WERI-Rb-1 (cell line): ENCODE measurements around the gene PTRH2.

ENCODE experiments used
- DNase-seq: peaks from one replicate; pipeline ENCODE4 v3.0.0-alpha.2; 2020
- H3K27ac ChIP-seq: fragments of 250-450 bp; sonication (Bioruptor Pico); 2 replicates; pipeline ENCODE4 v1.5.1; 2020; ENCODE audit warnings: mild to moderate bottlenecking, moderate library complexity
- H3K27me3 ChIP-seq: fragments of 250-450 bp; sonication (Bioruptor Pico); 2 replicates; pipeline ENCODE4 v1.5.1; 2021; ENCODE audit warnings: mild to moderate bottlenecking, low read depth, moderate library complexity; ENCODE audit not compliant: insufficient read depth, severe bottlenecking
- H3K36me3 ChIP-seq: fragments of 250-450 bp; sonication (Bioruptor Pico); 2 replicates; pipeline ENCODE4 v1.5.1; 2020; ENCODE audit warnings: mild to moderate bottlenecking, moderate library complexity
- H3K4me3 ChIP-seq: 2 replicates; pipeline ENCODE4 v1.5.1; 2011; ENCODE audit warnings: low read depth, mild to moderate bottlenecking, control low read depth, low read length
- H3K9me3 ChIP-seq: fragments of 250-450 bp; sonication (Bioruptor Pico); 2 replicates; pipeline ENCODE4 v1.5.1; 2021; ENCODE audit warnings: mild to moderate bottlenecking, moderate library complexity; ENCODE audit not compliant: severe bottlenecking
- TF ChIP-seq, protein P1 (sequence below): IDR thresholded peaks from 2 replicates; pipeline ENCODE4 v1.5.1; 2011; ENCODE audit warnings: low read depth, mild to moderate bottlenecking, control low read depth, inconsistent platforms, low read length

The PTRH2 gene

DNA sequence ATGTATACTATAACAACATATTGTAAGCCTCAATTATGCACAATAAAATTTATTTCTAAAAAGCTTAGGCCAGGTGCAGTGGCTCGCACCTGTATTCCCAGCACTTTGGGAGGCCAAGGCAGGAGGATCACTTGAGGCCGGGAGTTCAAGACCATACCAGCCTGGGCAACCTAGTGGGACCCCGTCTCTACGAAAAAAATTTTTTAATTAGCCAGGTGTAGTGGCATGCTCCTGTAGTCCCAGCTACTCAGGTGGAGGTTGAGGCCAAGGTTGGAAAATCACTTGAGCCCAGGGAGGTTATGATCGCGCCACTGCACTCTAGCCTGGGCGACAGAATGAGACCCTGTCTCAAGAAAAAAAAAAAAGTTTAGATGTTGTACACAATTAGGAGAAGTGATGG, 45.7 kb upstream of the PTRH2 start:
- Histone ChIP-seq H3K27me3 (no peaks in the 10 kb centered on the region), H3K4me3 (no peak overlapping the region), H3K27ac (no peak overlapping the region), H3K36me3 (peaks cover 4% of the 10 kb centered on the region), H3K9me3 (no peaks in the 10 kb centered on the region)
- DNase-seq, result no peak
- TF ChIP-seq, protein P1, sequence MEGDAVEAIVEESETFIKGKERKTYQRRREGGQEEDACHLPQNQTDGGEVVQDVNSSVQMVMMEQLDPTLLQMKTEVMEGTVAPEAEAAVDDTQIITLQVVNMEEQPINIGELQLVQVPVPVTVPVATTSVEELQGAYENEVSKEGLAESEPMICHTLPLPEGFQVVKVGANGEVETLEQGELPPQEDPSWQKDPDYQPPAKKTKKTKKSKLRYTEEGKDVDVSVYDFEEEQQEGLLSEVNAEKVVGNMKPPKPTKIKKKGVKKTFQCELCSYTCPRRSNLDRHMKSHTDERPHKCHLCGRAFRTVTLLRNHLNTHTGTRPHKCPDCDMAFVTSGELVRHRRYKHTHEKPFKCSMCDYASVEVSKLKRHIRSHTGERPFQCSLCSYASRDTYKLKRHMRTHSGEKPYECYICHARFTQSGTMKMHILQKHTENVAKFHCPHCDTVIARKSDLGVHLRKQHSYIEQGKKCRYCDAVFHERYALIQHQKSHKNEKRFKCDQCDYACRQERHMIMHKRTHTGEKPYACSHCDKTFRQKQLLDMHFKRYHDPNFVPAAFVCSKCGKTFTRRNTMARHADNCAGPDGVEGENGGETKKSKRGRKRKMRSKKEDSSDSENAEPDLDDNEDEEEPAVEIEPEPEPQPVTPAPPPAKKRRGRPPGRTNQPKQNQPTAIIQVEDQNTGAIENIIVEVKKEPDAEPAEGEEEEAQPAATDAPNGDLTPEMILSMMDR, result no peak

DNA sequence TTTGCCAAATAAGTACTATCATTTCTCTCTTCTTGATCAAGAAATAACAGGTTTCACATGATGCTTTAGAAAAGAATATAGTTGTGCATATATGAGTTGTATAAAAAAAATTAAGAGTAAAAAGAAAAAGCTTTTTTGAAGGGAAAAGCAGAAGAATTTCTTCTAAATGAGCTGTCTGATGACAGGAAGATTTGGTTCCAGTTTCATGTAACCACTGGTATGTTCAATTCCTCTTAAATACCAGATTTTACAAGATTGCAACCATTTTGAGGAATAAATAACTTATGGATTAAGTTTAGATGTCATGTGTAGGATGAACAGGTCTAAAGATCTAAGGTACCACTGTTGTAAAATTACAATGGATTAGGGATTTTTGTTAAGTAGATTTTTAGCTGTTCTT, 45.2 kb upstream of the PTRH2 start:
- DNase-seq, result no peak
- H3K36me3 ChIP-seq, result peaks cover 4% of the 10 kb centered on the region
- TF ChIP-seq, protein P1, result no peak
- no peaks in the 10 kb centered on the region for H3K27me3 ChIP-seq
- no peak overlapping the region for H3K27ac ChIP-seq
- H3K4me3 ChIP-seq, result no peak overlapping the region
- H3K9me3 ChIP-seq, result no peaks in the 10 kb centered on the region

DNA sequence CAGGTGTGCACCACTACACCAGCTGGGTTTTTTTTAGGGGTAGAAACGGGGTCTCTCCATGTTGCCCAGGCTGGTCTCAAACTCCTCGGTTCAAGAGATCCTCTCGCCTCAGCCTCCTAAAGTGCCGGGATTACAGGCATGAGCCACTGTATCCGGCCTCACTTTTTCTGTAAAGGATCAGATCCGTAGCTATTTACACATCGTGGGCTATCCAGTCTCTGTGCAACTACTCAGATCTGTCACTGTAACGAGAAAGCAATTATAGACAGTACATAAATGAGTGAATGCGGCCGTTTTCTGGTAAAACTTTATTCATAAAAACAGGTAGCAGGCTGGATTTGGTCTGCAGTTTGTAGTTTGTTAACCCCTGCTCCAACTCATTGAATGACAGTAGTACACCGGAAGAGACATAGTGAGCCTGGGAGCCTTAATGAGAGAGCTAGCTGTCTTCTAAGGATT, 44.8 kb upstream of the PTRH2 start:
- TF ChIP-seq, protein P1, result no peak

DNA sequence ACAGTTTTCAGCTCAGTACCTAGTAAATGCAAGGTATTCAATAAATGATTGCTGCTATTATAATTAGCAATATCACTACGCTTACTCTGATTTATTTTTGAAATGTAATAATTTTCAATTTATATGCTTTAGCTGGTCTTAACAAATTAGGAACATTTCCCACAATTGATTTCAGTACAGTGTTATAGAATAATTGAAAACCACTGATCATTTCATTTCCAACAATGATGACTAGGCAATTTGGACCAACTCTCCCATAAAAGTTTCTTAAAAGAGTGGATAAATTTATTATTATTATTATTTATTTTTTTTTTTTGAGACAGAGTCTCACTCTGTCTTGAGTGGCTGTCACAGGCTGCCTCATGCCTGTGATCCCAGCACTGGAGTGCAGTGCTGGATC, 41.4 kb upstream of the PTRH2 start:
- Histone ChIP-seq H3K4me3 (no peak overlapping the region), H3K36me3 (no peaks in the 10 kb centered on the region; the same call in 1 of the 2 replicates), H3K27me3 (no peaks in the 10 kb centered on the region), H3K9me3 (no peaks in the 10 kb centered on the region), H3K27ac (no peak overlapping the region)
- no peak for DNase-seq
- TF ChIP-seq, protein P1, result no peak

More for the DNA sequence above, 44.8 kb upstream of the PTRH2 start:
- Histone ChIP-seq H3K36me3 (peaks cover 4% of the 10 kb centered on the region), H3K9me3 (no peaks in the 10 kb centered on the region), H3K27ac (no peak overlapping the region), H3K4me3 (no peak overlapping the region), H3K27me3 (no peaks in the 10 kb centered on the region)
- DNase-seq, result no peak

DNA sequence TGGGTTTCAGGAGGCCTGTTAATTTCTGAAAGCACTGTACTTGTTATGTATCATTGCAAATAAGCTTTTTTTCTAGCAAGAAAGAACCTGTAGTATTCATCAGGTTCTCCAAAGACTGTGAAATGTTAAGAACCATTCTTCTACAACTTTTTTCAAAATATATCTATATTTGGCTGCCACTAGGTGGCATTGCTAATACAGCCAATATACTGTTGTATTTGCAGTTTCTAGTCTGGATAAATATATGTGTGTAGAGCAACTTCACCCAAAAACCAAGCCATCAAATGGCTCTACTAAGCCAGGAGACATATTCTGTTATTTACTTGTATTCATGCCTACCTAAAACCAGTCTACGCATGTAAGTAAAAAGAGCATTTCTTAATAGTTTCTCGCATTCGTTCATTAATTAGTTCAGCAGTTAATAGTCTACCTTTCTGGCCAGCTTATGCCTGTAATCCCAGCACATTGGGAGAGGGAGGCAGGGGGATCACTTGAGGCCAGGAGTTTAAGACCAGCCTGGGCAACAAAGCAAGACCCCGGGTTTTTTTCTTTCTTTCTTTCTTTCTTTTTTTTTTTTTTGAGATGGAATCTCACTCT, 39.7 kb upstream of the PTRH2 start:
- H3K27ac ChIP-seq, result no peak overlapping the region
- H3K9me3 ChIP-seq, result no peaks in the 10 kb centered on the region
- DNase-seq, result peak; percentile 25
- peaks cover 7% of the 10 kb centered on the region for H3K36me3 ChIP-seq
- no peaks in the 10 kb centered on the region for H3K27me3 ChIP-seq
- no peak overlapping the region for H3K4me3 ChIP-seq
- TF ChIP-seq, protein P1, result peak; percentile 33; the same call in 1 of the 2 replicates

DNA sequence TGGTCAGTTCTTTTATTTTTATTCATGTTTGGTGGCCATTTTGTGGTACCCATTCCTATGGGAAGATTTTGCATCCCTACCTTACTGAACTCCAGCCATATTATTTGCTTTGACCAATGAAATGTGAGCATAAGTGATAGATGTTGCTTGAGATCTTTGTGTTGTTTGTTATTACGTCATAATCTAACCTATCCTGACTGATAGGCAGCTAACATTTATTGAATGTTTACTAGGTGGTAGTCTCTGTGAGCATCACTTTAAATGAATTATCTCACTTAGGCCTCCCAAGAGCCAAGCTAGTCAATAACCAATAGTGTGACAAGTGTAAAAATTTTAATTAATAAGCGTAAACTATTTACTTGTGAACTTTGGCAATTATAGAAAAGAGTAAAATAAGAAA, 37.8 kb upstream of the PTRH2 start:
- H3K9me3 ChIP-seq, result no peaks in the 10 kb centered on the region
- H3K4me3 ChIP-seq, result no peak overlapping the region
- H3K36me3 ChIP-seq, result peaks cover 10% of the 10 kb centered on the region
- no peak overlapping the region for H3K27ac ChIP-seq
- no peaks in the 10 kb centered on the region for H3K27me3 ChIP-seq
- DNase-seq, result no peak
- TF ChIP-seq, protein P1, result no peak
